Endothelial cell (in vitro differentiated cells): ENCODE measurements around the gene DLX5. TPM values are rescaled to one million over a fixed set of nuclear protein-coding genes. Genes with fewer than 3 reads are reported as not detected.

Source experiments
- DNase-seq: peaks from one replicate; pipeline ENCODE4 v3.0.0; 2021; ENCODE audit warnings: low spot score
- H3K27ac Mint-ChIP-seq: one replicate; pipeline ENCODE4 v1.8.0; 2021; ENCODE audit warnings: mixed read lengths, inconsistent platforms; ENCODE audit not compliant: unreplicated experiment
- H3K27me3 Mint-ChIP-seq: one replicate; pipeline ENCODE4 v1.8.0; 2021; ENCODE audit warnings: mild to moderate bottlenecking, moderate library complexity, mixed read lengths, inconsistent platforms; ENCODE audit not compliant: unreplicated experiment
- H3K36me3 Mint-ChIP-seq: one replicate; pipeline ENCODE4 v1.8.0; 2021; ENCODE audit warnings: mild to moderate bottlenecking, low read depth, mixed read lengths, inconsistent platforms; ENCODE audit not compliant: unreplicated experiment
- H3K4me1 Mint-ChIP-seq: one replicate; pipeline ENCODE4 v1.8.0; 2021; ENCODE audit warnings: mild to moderate bottlenecking, mixed read lengths, inconsistent platforms; ENCODE audit not compliant: unreplicated experiment
- H3K4me3 Mint-ChIP-seq: one replicate; pipeline ENCODE4 v1.8.0; 2021; ENCODE audit warnings: mild to moderate bottlenecking, mixed read lengths, inconsistent platforms; ENCODE audit not compliant: unreplicated experiment
- H3K9me3 Mint-ChIP-seq: one replicate; pipeline ENCODE4 v1.8.0; 2021; ENCODE audit warnings: mixed read lengths, inconsistent platforms; ENCODE audit not compliant: unreplicated experiment
- total RNA-seq: library from RNA; stranded (reverse); fragmentation: NEBNext Ultra II Directional; extraction: Animal tissue kit (Norgen Biotek cat#: 25700); gene quantifications from one replicate; pipeline ENCODE4 v1.2.1, GENCODE V29; 2021; ENCODE audit not compliant: unreplicated experiment
- TF ChIP-seq, protein P1 (sequence below): fragments of 200-600 bp; sonication (generic); IDR thresholded peaks from one replicate; pipeline ENCODE4 v1.5.0; 2021; ENCODE audit warnings: antibody characterized with exemption; ENCODE audit not compliant: unreplicated experiment

The DLX5 gene
- total RNA-seq, 1 donor from 2014 or later = 0.18 TPM

DNA sequence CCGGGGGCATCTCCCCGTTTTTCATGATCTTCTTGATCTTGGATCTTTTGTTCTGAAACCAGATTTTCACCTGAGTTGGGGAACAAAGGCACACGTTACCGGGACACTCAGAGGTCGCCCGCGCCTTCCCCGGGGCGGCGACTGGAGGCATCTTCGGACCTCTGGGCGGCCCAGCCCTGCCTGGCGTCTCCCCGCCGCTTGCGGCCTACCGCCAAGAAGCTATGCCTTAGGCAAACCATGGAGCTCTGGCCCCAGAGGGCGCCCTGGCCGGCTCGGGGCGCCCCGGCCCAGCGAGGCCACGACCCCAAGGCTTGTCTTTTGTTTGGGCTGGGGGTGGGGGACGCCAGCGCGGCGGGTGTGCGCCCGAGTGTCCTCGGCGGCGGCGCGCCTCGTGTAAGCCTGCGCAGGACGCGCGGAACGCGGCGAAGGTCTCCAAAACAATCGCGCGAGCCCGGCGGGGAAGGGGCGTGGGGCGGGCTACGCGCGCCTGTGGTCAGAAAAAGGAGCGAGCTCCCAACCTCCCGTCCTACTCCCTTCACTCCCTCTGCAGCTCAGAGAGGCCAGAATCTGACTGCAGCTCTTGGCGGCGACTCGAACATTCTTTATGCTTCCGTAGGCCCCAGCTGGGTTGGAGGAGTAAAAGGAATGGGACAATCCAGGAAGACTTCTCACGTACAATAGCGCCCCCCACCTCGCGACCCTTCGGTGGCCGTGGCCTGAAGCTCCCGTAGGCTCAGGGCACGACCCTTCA lies 3.5 kb downstream of the DLX5 start:
- Mint-ChIP-seq H3K36me3 (no peaks in the 10 kb centered on the region), H3K4me1 (peaks cover 68% of the 10 kb centered on the region), H3K9me3 (no peaks in the 10 kb centered on the region), H3K4me3 (no peak overlapping the region), H3K27ac (no peak overlapping the region), H3K27me3 (peaks cover 32% of the 10 kb centered on the region)
- TF ChIP-seq, protein P1, sequence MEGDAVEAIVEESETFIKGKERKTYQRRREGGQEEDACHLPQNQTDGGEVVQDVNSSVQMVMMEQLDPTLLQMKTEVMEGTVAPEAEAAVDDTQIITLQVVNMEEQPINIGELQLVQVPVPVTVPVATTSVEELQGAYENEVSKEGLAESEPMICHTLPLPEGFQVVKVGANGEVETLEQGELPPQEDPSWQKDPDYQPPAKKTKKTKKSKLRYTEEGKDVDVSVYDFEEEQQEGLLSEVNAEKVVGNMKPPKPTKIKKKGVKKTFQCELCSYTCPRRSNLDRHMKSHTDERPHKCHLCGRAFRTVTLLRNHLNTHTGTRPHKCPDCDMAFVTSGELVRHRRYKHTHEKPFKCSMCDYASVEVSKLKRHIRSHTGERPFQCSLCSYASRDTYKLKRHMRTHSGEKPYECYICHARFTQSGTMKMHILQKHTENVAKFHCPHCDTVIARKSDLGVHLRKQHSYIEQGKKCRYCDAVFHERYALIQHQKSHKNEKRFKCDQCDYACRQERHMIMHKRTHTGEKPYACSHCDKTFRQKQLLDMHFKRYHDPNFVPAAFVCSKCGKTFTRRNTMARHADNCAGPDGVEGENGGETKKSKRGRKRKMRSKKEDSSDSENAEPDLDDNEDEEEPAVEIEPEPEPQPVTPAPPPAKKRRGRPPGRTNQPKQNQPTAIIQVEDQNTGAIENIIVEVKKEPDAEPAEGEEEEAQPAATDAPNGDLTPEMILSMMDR = no peak
- DNase-seq = no peak

DNA sequence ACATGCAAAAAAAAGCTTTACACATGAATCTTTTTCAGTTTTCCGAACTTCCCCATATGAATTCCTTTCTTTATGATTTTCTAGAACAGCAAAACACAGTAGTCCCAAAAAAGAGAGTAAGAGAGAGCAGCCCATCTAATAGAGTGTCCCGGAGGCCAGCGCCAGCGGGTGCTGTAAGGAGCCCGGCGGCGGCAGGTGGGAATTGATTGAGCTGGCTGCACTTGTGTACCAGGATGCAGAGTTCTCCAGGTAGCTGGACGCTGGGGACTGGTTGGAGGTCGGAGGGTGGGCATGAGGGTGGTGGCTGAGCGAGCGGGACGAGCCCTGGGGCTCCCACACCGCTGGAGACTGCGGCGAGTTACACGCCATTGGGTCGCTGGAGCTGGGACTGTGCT lies 4.0 kb downstream of the DLX5 start:
- H3K27ac Mint-ChIP-seq = no peak overlapping the region
- peaks cover 65% of the 10 kb centered on the region for H3K4me1 Mint-ChIP-seq
- TF ChIP-seq, protein P1 = no peak
- H3K4me3 Mint-ChIP-seq = no peak overlapping the region
- H3K27me3 Mint-ChIP-seq = peaks cover 38% of the 10 kb centered on the region
- no peaks in the 10 kb centered on the region for H3K36me3 Mint-ChIP-seq
- H3K9me3 Mint-ChIP-seq = no peaks in the 10 kb centered on the region
- DNase-seq = no peak

DNA sequence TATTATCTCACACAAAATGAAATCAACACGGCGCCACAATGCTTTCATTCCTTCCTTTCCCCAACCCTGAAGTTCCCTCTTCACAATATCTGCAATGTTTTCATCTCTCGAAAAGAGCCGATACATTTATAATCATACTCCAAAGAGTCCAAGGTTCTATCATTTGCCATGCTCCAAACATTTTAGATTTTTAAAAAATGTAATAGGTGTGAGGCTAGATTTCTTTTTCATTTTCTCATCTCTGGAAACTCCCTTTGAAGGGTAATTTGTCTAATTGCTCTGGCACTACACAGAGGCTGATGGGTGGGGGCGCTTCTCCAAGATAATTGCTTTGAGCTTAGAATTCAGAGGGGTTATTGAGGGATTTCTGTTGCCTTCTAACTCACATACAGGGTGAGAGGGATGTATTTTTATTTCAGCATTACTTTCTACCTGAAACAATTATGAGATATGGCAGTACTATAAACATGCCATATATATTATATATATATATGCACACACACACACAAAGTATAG lies 4.9 kb downstream of the DLX5 start:
- H3K27ac Mint-ChIP-seq = no peak overlapping the region
- H3K27me3 Mint-ChIP-seq = peaks cover 41% of the 10 kb centered on the region
- TF ChIP-seq, protein P1 = no peak
- H3K4me1 Mint-ChIP-seq = peaks cover 59% of the 10 kb centered on the region
- no peak for DNase-seq
- no peaks in the 10 kb centered on the region for H3K9me3 Mint-ChIP-seq
- H3K36me3 Mint-ChIP-seq = no peaks in the 10 kb centered on the region
- no peak overlapping the region for H3K4me3 Mint-ChIP-seq

DNA sequence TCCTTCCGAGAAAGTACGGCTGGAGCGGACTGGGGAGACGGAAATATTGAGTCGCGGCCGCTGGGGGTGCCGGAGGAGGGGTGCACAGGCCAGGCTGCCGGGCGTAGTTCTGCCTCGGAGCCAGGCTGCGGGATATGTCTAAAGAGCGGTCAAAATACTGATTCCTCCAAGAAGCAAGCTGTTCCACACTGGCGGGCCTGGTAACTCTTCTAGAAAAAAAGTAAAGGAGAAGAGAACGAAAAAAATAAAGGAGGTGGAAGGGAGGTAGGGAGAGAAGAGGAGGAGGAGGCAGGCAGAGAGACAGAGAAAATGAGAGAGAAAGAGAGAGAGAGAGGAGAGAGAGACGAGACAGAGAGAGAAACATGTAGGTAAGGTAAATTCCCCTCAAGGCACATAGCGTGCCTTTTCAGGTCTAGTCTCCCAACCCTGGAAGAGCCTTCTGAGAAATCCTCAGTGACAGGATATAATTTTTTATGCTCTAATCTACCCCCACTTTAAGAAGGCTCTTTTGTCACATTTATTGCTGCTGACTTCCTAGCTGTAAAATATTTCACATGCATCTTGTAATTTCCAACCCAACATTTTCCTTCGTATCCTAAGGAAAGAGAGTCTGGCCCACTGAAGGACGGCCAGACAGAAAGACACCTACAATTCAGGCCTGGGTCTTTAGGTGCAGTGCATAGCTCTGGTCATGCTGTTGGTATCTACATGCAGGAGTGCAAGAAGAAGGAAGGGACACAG lies 5.7 kb downstream of the DLX5 start:
- TF ChIP-seq, protein P1 = no peak
- Mint-ChIP-seq H3K9me3 (no peaks in the 10 kb centered on the region), H3K4me1 (peaks cover 52% of the 10 kb centered on the region), H3K27me3 (peaks cover 38% of the 10 kb centered on the region), H3K27ac (no peak overlapping the region), H3K4me3 (no peak overlapping the region), H3K36me3 (no peaks in the 10 kb centered on the region)
- no peak for DNase-seq
